GM18870 (cell line): Measurements from ENCODE around the gene SPINK7.

Source experiments
- ATAC-seq: cut with Tn5 transposase; IDR thresholded peaks from one replicate; pipeline ENCODE4 v1.9.1; 2021; ENCODE audit warnings: moderate library complexity; ENCODE audit not compliant: unreplicated experiment

The SPINK7 gene

DNA sequence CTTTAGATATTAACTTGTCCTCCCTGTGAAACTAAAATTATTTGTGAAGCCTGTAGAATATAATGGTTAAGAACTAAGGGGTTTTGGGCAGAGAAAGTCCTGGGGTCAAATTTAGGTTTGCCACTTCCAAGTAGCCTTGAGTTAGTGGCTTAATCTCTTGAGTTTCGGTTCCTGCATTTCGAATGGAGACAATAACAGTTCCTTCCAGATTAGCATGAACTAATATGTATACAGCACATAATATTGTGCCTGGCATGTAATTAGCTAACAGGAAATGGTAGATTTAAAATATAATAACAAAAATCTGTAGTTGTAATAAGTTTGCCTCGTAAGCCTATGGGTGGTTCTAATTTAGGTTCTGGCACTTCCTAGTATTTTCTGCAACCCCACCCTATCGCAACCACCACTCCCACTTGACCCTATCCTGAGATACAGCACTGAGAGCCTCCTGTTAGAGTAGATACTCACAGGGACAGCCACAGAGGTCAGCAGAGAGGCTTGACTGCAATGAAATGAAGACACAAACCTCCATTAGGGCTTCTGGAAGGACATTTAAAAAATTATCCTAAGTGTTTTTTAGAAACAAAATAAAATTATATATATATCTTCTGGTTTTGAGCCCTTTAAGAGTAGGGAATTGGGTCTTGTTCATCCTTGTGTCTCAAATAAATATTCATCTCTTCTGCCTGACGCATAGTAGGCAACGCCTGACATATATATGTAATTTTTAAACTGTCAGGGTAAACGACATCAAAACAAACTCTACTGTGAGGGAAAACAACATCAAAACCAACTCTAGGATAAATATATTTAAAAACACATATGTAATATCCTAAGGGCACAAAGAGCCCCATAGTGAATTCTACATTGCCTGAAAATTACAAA, 31.6 kb downstream of the SPINK7 start:
- ATAC-seq, result no peak

GRCh38 chr5:148347706-148348105, 35.5 kb downstream of the SPINK7 start:
- ATAC-seq, result no peak

- no peak for ATAC-seq
Measured at GRCh38 chr5:148352696-148353095, 40.5 kb downstream of the SPINK7 start.

GRCh38 chr5:148353634-148354033, 41.4 kb downstream of the SPINK7 start:
- no peak for ATAC-seq

DNA sequence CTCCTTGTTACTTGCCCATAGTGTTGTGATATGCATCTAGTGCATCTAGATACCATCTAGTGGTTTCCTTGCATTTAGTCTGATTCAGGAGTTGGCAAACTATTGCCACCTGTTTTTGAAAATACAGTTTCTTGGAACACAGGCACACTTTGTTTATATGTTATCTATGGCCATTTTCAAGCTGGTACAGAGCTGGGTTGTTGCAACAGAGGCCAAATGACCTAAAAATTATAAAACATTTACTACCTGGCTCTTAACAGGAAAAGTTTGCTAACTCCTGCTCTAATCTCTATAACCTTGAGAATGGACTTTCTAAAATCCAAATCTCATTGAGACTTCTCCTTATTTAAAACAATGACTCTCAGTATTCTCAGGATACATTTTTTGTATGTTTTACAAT, 52.1 kb downstream of the SPINK7 start:
- ATAC-seq, result no peak
